Measurements from ENCODE around the gene PEX7.

Gene PEX7

GRCh38 chr6:136777651-136778050 lies 44.7 kb upstream of the PEX7 start:
- DNase-seq (ENCODE audit: low read depth), result no peak
- no peak for TF ChIP-seq CTCF (conservative IDR thresholded peaks at IDR 0.05; ENCODE audit: control insufficient read depth, insufficient read depth, low read depth, low read length)
- no peak overlapping the region for H3K4me3 ChIP-seq (ENCODE audit: control insufficient read depth, low read depth, low read length)

GRCh38 chr6:136779682-136780081 lies 42.7 kb upstream of the PEX7 start:
- no peak for DNase-seq (ENCODE audit: low read depth)
- H3K4me3 ChIP-seq (ENCODE audit: control insufficient read depth, low read depth, low read length), result no peak overlapping the region
- no peak for TF ChIP-seq CTCF (conservative IDR thresholded peaks at IDR 0.05; ENCODE audit: control insufficient read depth, insufficient read depth, low read depth, low read length)

GRCh38 chr6:136780972-136781371 lies 41.4 kb upstream of the PEX7 start:
- H3K4me3 ChIP-seq (ENCODE audit: control insufficient read depth, low read depth, low read length), result no peak overlapping the region
- no peak for DNase-seq (ENCODE audit: low read depth)
- no peak for TF ChIP-seq CTCF (conservative IDR thresholded peaks at IDR 0.05; ENCODE audit: control insufficient read depth, insufficient read depth, low read depth, low read length)

- no peak for TF ChIP-seq CTCF (conservative IDR thresholded peaks at IDR 0.05; ENCODE audit: control insufficient read depth, insufficient read depth, low read depth, low read length)
- DNase-seq (ENCODE audit: low read depth), result peak; percentile 53
- no peak overlapping the region for H3K4me3 ChIP-seq (ENCODE audit: control insufficient read depth, low read depth, low read length)
These were observed 40.2 kb upstream of the PEX7 start for GRCh38 chr6:136782021-136782770.

- TF ChIP-seq CTCF (conservative IDR thresholded peaks at IDR 0.05; ENCODE audit: control insufficient read depth, insufficient read depth, low read depth, low read length), result no peak
- no peak for DNase-seq (ENCODE audit: low read depth)
- H3K4me3 ChIP-seq (ENCODE audit: control insufficient read depth, low read depth, low read length), result no peak overlapping the region
These were observed 39.4 kb upstream of the PEX7 start for GRCh38 chr6:136783021-136783420.

- no peak overlapping the region for H3K4me3 ChIP-seq (ENCODE audit: control insufficient read depth, low read depth, low read length)
- DNase-seq (ENCODE audit: low read depth), result no peak
- no peak for TF ChIP-seq CTCF (conservative IDR thresholded peaks at IDR 0.05; ENCODE audit: control insufficient read depth, insufficient read depth, low read depth, low read length)
These were observed 38.7 kb upstream of the PEX7 start for GRCh38 chr6:136783495-136784270.
